Lung (tissue), 12 donors: ENCODE data around the gene PCYOX1L. TPM values are rescaled to one million over a fixed set of nuclear protein-coding genes. Genes with fewer than 3 reads are reported as not detected.

Source experiments
- ATAC-seq: fragments of 200-7000 bp; cut with Tn5 transposase; one replicate; pipeline ENCODE4 v1.9.1; 2020; ENCODE audit warnings: moderate number of reproducible peaks; ENCODE audit not compliant: insufficient read depth, low FRiP score
- DNase-seq, 3 donors: peaks; one replicate each; pipeline ENCODE4 v3.0.0-alpha.2; 2013 to 2017
- H3K27ac ChIP-seq, 2 donors: one replicate each; pipeline ENCODE4 v1.5.1; 2013; ENCODE audit warnings: mild to moderate bottlenecking in 2 of 2, moderate library complexity in 2 of 2, control low read depth in 1 of 2, inconsistent platforms in 1 of 2, low read depth in 1 of 2, low read length in 1 of 2
- H3K27me3 ChIP-seq, 3 donors: one replicate each; pipeline ENCODE4 v1.5.1; 2013; ENCODE audit warnings: low read length in 2 of 3; ENCODE audit not compliant: control insufficient read depth in 3 of 3, insufficient read depth in 3 of 3
- H3K36me3 ChIP-seq, 4 donors: one replicate each; pipeline ENCODE4 v1.5.1; 2013; ENCODE audit warnings: low read length in 4 of 4, mild to moderate bottlenecking in 1 of 4, moderate library complexity in 1 of 4; ENCODE audit not compliant: control insufficient read depth in 4 of 4, insufficient read depth in 4 of 4
- H3K4me1 ChIP-seq, 5 donors: one replicate each; pipeline ENCODE4 v1.5.1; 2013; ENCODE audit warnings: low read length in 5 of 5, mild to moderate bottlenecking in 2 of 5, moderate library complexity in 1 of 5; ENCODE audit not compliant: control insufficient read depth in 5 of 5, insufficient read depth in 5 of 5
- H3K4me3 ChIP-seq: one replicate; pipeline ENCODE4 v1.5.1; 2013; ENCODE audit warnings: mild to moderate bottlenecking, control low read depth, moderate library complexity
- H3K9ac ChIP-seq, 2 donors: one replicate each; pipeline ENCODE4 v1.5.1; 2013; ENCODE audit warnings: low read length in 2 of 2, control low read depth in 1 of 2; ENCODE audit not compliant: insufficient read depth in 1 of 2
- H3K9me3 ChIP-seq, 4 donors: one replicate each; pipeline ENCODE4 v1.5.1; 2013; ENCODE audit warnings: low read length in 3 of 4, mild to moderate bottlenecking in 1 of 4, moderate library complexity in 1 of 4; ENCODE audit not compliant: control insufficient read depth in 4 of 4, insufficient read depth in 3 of 4
- CTCF ChIP-seq: IDR thresholded peaks from 2 replicates; pipeline ENCODE4 v1.5.1; 2012; ENCODE audit warnings: mild to moderate bottlenecking; ENCODE audit errors: control extremely low read depth, extremely low read depth
- WGBS, 2 donors: extraction: QIAGEN DNeasy Blood & Tissue Kit; methylation state at CpG; one replicate each; pipeline ENCODE4 v1.1.7; 2013; 5-methylcytosine and 5-hydroxymethylcytosine counted together
- polyA plus RNA-seq, 2 donors: library from polyadenylated mRNA; stranded (reverse); fragments of 200-250 nt; gene quantifications; one replicate each; pipeline ENCODE4 v1.2.1, GENCODE V29; 2013
- total RNA-seq, 2 donors: library from RNA; depleted of rRNA in 1 of 2; stranded (reverse); fragments of >200 nt in 1 of 2; gene quantifications; one replicate each; pipeline ENCODE4 v1.2.1, GENCODE V29; 2014 to 2021
- donor health status: control.
- donor health status: control.
- donor health status: Bipolar disorder and iron deficiency.
- donor health status: healthy.
- donor health status: DM: yes; HTN: yes; CAD: no.

The PCYOX1L gene
- total and polyA plus RNA-seq, 4 donors, result 4.8 to 9.3 (median 7.3) TPM

DNA sequence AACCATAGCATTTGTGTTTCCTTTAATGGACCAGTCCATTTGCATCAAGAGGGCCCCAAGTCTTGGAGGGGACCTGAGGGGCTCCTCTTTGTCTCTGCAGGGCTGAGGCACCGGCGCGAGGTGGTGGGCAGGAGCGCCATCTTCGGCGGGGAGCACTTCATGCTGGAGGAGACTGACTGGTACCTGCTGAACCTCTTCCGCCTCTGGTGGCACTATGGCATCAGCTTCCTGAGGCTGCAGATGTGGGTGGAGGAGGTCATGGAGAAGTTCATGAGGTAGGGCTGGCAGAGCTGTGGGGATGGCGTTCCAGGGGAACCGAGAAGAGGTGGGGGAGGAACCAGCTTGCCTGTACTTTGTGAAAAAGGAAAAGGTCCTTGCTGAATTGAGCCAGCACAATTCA is 6.1 kb downstream of the PCYOX1L start:
- no peak overlapping the region for H3K4me3 ChIP-seq
- H3K27me3 ChIP-seq, result no peaks in the 10 kb centered on the region
- no peak for DNase-seq
- peaks cover 0 to 12% (median 0%) of the 10 kb centered on the region in 5 donors for H3K4me1 ChIP-seq
- TF ChIP-seq CTCF, result no peak
- 94 to 96% methylated on average over 9 of the region's 9 CpGs for WGBS, 2 donors
- H3K9ac ChIP-seq, result no peak overlapping the region
- H3K27ac ChIP-seq, result no peak overlapping the region
- no peaks in the 10 kb centered on the region for H3K9me3 ChIP-seq
- H3K36me3 ChIP-seq, result no peaks in the 10 kb centered on the region
- ATAC-seq, result no peak

DNA sequence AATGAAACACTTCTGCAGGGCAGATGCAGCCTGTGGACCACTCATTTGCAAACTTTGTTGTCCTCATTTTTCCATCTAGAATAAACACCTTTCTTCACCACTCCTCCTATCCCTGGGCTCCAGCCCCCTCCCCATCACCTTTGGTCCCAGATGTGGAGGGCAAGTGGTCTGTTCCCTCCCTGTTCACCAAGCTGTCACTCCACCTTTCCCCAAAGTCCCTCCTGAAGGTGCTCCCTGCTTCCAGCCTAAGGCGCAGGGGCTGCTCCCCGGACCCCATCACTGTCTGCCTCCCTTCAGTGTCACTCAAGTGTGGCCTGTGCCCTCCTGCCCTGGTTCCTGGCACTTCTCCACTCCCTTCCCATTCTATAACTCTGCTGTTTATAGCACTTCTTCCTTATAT is 6.9 kb downstream of the PCYOX1L start:
- DNase-seq (no peak), ATAC-seq (no peak)
- no peaks in the 10 kb centered on the region for H3K9me3 ChIP-seq
- WGBS, 2 donors, result 93 to 96% methylated on average over 2 of the region's 2 CpGs
- no peak overlapping the region for H3K4me3 ChIP-seq
- no peak for TF ChIP-seq CTCF
- H3K27me3 ChIP-seq, result no peaks in the 10 kb centered on the region
- peaks cover 0 to 4% (median 0%) of the 10 kb centered on the region in 5 donors for H3K4me1 ChIP-seq
- H3K27ac ChIP-seq, result no peak overlapping the region
- H3K9ac ChIP-seq, result no peak overlapping the region
- H3K36me3 ChIP-seq, result no peaks in the 10 kb centered on the region

GRCh38 chr5:149365418-149365817 is 7.6 kb downstream of the PCYOX1L start:
- Histone ChIP-seq H3K27me3 (no peaks in the 10 kb centered on the region), H3K36me3 (no peaks in the 10 kb centered on the region), H3K4me3 (no peak overlapping the region), H3K9ac (no peak overlapping the region), H3K4me1 (peaks cover 0 to 4% (median 0%) of the 10 kb centered on the region in 5 donors), H3K27ac (no peak overlapping the region), H3K9me3 (no peaks in the 10 kb centered on the region)
- no peak for TF ChIP-seq CTCF
- ATAC-seq (no peak), DNase-seq (no peak)
- WGBS, 2 donors, result 83 to 86% methylated on average over 6 of the region's 6 CpGs

DNA sequence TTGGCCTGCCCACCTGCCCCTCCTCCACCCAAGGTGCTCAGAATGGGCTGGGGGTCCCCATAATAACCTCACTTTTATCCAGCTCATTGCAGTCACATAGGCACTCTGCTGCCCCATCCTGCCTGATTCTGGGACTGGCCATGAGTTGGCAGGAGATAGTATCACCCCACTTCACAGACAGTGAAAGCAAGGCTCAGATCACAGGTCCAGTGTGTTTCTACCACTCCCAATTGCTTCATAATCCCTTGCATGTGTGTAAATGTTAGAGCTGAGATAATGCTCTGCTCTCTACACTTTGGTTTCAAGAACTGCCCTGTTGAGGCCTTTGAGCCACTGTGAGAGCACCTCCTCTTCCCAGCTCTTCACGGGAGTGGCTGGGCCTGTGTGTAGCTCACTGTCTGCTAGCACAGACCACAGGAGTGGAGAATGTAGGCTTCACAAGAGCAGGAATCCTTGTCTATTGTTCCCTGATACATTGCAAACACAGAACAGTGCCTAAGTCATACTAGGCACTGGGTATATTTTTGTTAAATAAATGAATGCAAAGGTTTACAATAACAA is 8.4 kb downstream of the PCYOX1L start:
- DNase-seq (no peak), ATAC-seq (no peak)
- Histone ChIP-seq H3K27me3 (no peaks in the 10 kb centered on the region), H3K27ac (no peak overlapping the region), H3K9me3 (no peaks in the 10 kb centered on the region), H3K36me3 (no peaks in the 10 kb centered on the region), H3K9ac (no peak overlapping the region), H3K4me1 (peaks cover 0 to 4% (median 0%) of the 10 kb centered on the region in 5 donors), H3K4me3 (no peak overlapping the region)
- TF ChIP-seq CTCF, result no peak
- WGBS, 2 donors, result 84 to 89% methylated on average over 1 of the region's 1 CpG
